Bone marrow (tissue), 2 donors: ENCODE data around the gene KIF21A.
A peak's percentile ranks its signal among the peaks of the same experiment; 100 is the strongest.
"Not testable (repeated sequence)": the region's sequence is repeated elsewhere in the genome, so short reads cannot be mapped to it uniquely, and the experiment has no call there.

ENCODE experiments used
- DNase-seq, 2 donors: peaks; one replicate each; lab custom pipeline; 2025; lab: John Stamatoyannopoulos, UW

The KIF21A gene

GRCh38 chr12:39443081-39443928 is at the start of gene KIF21A:
TSS of gene KIF21A (minus strand) at chr12:39443120. CDS start at chr12:39442970, 150 bp downstream.
- DNase-seq = peak in 1 of 2 donors; percentile 23

GRCh38 chr12:39490500-39491282 is 47.8 kb upstream of the KIF21A start:
- no peak for DNase-seq

- no peak for DNase-seq
These were observed 40.7 kb upstream of the KIF21A start for GRCh38 chr12:39483597-39483996.

GRCh38 chr12:39483042-39483441 is 40.1 kb upstream of the KIF21A start:
- no peak for DNase-seq

GRCh38 chr12:39476894-39477293 is 34.0 kb upstream of the KIF21A start:
- no peak for DNase-seq

- no peak for DNase-seq
These were observed 33.2 kb upstream of the KIF21A start for GRCh38 chr12:39476121-39476520.

GRCh38 chr12:39475136-39475535 is 32.2 kb upstream of the KIF21A start:
- not testable (repeated sequence) for DNase-seq

GRCh38 chr12:39467432-39467870 is 24.5 kb upstream of the KIF21A start:
- no peak for DNase-seq

- DNase-seq = no peak
These were observed 22.2 kb upstream of the KIF21A start for GRCh38 chr12:39464976-39465695.

- DNase-seq = no peak
These were observed 18.1 kb upstream of the KIF21A start for GRCh38 chr12:39461059-39461458.

GRCh38 chr12:39459027-39459434 is 16.1 kb upstream of the KIF21A start:
- DNase-seq = no peak

- no peak for DNase-seq
These were observed 9.1 kb upstream of the KIF21A start for GRCh38 chr12:39451977-39452376.

GRCh38 chr12:39448038-39448437 is 5.1 kb upstream of the KIF21A start:
- DNase-seq = no peak

- no peak for DNase-seq
These were observed 949 bp upstream of the KIF21A start for GRCh38 chr12:39443929-39444209.

GRCh38 chr12:39442831-39443080 is 164 bp downstream of the KIF21A start:
- no peak for DNase-seq

- no peak for DNase-seq
These were observed 723 bp downstream of the KIF21A start for GRCh38 chr12:39441963-39442830.

- no peak for DNase-seq
These were observed 1.5 kb downstream of the KIF21A start for GRCh38 chr12:39441189-39441962.

- DNase-seq = no peak
These were observed 2.1 kb downstream of the KIF21A start for GRCh38 chr12:39440781-39441180.

GRCh38 chr12:39440101-39440500 is 2.8 kb downstream of the KIF21A start:
- DNase-seq = no peak

GRCh38 chr12:39435531-39435930 is 7.4 kb downstream of the KIF21A start:
- no peak for DNase-seq

GRCh38 chr12:39431797-39432196 is 11.1 kb downstream of the KIF21A start:
- DNase-seq = no peak
